ENCODE data around the gene MRPL37.

Gene MRPL37

DNA sequence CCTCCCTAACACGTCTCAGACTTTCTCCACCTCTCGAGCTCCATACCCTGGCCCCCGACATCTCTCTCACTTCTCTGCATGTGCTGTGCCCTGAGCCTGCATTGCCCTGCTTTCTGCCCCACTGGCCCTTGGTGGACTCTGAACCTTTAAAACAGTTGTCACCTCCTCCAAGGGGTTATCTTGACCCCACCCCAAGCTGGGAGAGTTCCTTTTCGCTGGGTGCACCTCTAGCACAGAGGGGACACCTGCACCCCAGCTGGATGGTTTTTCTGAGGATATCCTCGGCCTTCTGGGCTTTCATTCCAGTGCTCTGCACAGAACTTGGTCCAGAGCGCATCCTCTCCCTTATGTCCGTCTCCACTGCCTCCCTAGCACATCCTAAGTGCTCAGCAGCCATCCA is 43.0 kb upstream of the MRPL37 start:
- H3K4me3 Mint-ChIP-seq = no peak overlapping the region
- H3K36me3 Mint-ChIP-seq (ENCODE audit: low read depth) = no peaks in the 10 kb centered on the region
- H3K4me1 Mint-ChIP-seq = peaks cover 22% of the 10 kb centered on the region
- H3K9me3 Mint-ChIP-seq = no peaks in the 10 kb centered on the region
- peaks cover 11% of the 10 kb centered on the region for H3K27me3 Mint-ChIP-seq (ENCODE audit: low read depth, poor library complexity)
- no peak overlapping the region for H3K27ac Mint-ChIP-seq
- no peak for DNase-seq
- TF ChIP-seq, protein P1, sequence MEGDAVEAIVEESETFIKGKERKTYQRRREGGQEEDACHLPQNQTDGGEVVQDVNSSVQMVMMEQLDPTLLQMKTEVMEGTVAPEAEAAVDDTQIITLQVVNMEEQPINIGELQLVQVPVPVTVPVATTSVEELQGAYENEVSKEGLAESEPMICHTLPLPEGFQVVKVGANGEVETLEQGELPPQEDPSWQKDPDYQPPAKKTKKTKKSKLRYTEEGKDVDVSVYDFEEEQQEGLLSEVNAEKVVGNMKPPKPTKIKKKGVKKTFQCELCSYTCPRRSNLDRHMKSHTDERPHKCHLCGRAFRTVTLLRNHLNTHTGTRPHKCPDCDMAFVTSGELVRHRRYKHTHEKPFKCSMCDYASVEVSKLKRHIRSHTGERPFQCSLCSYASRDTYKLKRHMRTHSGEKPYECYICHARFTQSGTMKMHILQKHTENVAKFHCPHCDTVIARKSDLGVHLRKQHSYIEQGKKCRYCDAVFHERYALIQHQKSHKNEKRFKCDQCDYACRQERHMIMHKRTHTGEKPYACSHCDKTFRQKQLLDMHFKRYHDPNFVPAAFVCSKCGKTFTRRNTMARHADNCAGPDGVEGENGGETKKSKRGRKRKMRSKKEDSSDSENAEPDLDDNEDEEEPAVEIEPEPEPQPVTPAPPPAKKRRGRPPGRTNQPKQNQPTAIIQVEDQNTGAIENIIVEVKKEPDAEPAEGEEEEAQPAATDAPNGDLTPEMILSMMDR (IDR thresholded peaks at IDR 0.05) = no peak

DNA sequence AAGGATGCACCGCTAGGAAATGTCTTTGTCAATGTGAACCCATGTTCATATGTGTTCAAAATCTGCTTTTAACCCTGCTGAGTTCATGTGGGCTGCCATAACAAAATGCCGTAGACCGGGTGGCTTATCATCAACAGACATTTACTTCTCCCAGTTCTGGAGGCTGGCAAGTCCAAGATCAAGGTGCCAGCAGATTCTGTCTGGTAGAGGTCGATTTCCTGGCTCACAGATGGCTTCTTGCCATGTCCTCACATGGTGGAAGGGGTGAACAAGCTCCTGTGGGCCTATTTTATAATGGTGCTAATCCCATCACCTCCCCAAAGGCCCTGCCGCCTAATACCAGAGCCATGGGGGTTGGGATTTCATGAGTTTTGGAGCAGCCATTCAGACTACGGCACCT is 42.6 kb upstream of the MRPL37 start:
- H3K4me3 Mint-ChIP-seq = no peak overlapping the region
- DNase-seq = no peak
- no peaks in the 10 kb centered on the region for H3K36me3 Mint-ChIP-seq (ENCODE audit: low read depth)
- peaks cover 22% of the 10 kb centered on the region for H3K4me1 Mint-ChIP-seq
- peaks cover 11% of the 10 kb centered on the region for H3K27me3 Mint-ChIP-seq (ENCODE audit: low read depth, poor library complexity)
- no peaks in the 10 kb centered on the region for H3K9me3 Mint-ChIP-seq
- no peak overlapping the region for H3K27ac Mint-ChIP-seq
- TF ChIP-seq, protein P1 (IDR thresholded peaks at IDR 0.05) = no peak

DNA sequence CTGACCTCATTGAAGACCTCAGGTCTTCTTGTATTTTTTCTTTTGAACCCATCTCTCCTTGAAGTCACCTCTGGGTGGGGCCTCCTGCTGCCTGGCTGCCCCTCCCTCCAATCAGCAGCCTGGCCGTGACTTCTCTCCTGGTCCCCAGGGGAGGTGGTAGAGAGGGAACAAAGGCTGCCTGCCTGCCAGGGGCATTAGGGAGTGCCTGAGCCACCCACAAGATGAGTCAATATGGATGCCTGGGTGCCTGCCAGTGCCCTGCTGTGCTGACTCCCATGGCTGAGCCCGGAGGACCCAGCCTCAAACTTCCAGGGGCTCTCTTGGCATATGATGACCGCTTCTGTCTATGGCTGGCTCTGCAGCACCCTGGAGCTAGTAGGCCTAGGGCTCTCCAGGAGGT is 41.9 kb upstream of the MRPL37 start:
- no peak overlapping the region for H3K4me3 Mint-ChIP-seq
- peaks cover 17% of the 10 kb centered on the region for H3K4me1 Mint-ChIP-seq
- H3K36me3 Mint-ChIP-seq (ENCODE audit: low read depth) = no peaks in the 10 kb centered on the region
- H3K27me3 Mint-ChIP-seq (ENCODE audit: low read depth, poor library complexity) = peaks cover 11% of the 10 kb centered on the region
- DNase-seq = no peak
- TF ChIP-seq, protein P1 (IDR thresholded peaks at IDR 0.05) = no peak
- H3K27ac Mint-ChIP-seq = no peak overlapping the region
- no peaks in the 10 kb centered on the region for H3K9me3 Mint-ChIP-seq

DNA sequence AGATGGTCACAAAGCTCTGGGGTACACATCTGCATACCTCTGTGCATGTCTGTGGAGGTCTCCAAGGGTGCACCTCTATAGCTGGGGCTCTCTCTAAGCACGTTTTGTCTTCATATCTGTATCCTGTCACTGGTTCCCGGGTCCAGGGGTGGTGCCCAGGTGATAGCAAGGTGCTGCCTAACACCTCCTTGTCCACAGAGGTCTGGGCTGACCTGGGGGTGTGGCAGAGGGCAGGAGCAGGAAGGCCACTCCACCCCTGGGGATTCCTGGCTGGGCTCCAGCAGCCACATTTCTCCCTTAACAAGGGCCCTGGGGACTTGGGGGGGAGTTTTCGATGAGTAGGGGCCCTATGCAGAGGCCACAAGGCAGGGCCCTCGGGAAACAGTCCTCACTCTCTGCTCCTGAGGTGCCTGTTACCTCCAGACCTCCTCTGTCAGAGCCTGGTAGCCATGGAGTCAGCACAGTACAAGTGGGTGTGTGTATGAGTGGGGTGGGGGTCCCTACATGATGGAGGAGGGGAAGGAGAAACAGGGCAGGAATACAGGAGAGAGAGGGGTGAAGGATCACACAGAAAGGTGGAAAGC is 40.1 kb upstream of the MRPL37 start:
- Mint-ChIP-seq H3K4me3 (no peak overlapping the region), H3K27me3 (ENCODE audit: low read depth, poor library complexity) (peaks cover 9% of the 10 kb centered on the region), H3K9me3 (no peaks in the 10 kb centered on the region), H3K27ac (no peak overlapping the region), H3K36me3 (ENCODE audit: low read depth) (no peaks in the 10 kb centered on the region), H3K4me1 (peaks cover 5% of the 10 kb centered on the region)
- TF ChIP-seq, protein P1 (IDR thresholded peaks at IDR 0.05) = no peak
- no peak for DNase-seq

DNA sequence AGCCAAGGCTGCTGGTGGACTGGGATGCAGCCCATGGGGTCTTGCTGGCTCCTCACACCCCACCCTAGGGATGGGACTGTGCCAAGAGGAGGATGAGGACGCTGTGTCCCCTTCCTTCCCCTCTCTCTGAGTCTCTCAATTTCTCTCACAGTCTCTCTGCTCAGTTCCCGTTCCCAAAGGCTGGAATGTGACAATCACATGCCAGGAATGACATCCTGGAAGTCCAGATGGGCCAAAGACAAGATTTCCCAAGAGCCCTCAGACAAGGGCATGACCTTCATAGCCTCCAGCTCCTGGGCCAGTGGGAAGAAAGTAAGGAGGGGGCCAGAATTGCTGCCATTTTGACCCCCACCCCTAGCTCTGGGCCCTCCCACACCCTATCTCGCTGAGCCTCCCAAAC is 39.6 kb upstream of the MRPL37 start:
- no peak for DNase-seq
- H3K9me3 Mint-ChIP-seq = no peaks in the 10 kb centered on the region
- H3K27ac Mint-ChIP-seq = no peak overlapping the region
- TF ChIP-seq, protein P1 (IDR thresholded peaks at IDR 0.05) = no peak
- H3K36me3 Mint-ChIP-seq (ENCODE audit: low read depth) = no peaks in the 10 kb centered on the region
- peaks cover 5% of the 10 kb centered on the region for H3K4me1 Mint-ChIP-seq
- peaks cover 7% of the 10 kb centered on the region for H3K27me3 Mint-ChIP-seq (ENCODE audit: low read depth, poor library complexity)
- no peak overlapping the region for H3K4me3 Mint-ChIP-seq

DNA sequence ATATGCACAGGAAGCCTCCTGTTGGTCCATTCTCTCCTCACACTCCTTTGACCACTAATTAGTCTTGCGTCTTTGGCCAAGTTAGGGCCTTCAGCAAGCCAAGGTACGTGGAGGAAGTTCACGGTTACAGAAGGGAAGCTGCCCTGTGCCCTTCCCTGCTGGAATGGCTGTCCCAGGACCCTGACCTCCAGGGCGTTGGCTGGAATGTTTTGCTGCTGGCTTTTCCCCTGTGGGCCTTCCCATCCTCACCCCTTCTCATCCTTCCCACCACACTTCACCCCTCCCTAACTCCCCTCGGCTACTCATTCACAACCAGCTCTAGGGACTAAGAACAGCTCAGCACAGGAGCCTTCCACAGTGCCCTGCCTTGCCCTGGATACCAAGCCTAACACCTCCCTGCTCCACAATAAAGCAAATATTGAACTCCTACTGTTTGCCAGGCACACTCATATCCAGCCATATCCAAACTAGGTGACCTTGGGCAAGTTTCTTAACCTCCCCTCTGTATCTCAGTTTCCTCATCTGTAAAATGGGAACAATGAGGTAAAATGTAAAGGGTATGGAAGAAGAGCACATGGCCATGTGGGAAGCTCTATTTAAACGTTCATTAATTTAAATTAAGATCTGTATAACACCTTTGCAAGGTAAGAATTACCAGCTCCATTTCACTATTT is 38.3 kb upstream of the MRPL37 start:
- no peak overlapping the region for H3K27ac Mint-ChIP-seq
- H3K9me3 Mint-ChIP-seq = no peaks in the 10 kb centered on the region
- H3K4me1 Mint-ChIP-seq = peaks cover 5% of the 10 kb centered on the region
- peaks cover 10% of the 10 kb centered on the region for H3K27me3 Mint-ChIP-seq (ENCODE audit: low read depth, poor library complexity)
- H3K36me3 Mint-ChIP-seq (ENCODE audit: low read depth) = no peaks in the 10 kb centered on the region
- no peak for DNase-seq
- no peak overlapping the region for H3K4me3 Mint-ChIP-seq
- TF ChIP-seq, protein P1 (IDR thresholded peaks at IDR 0.05) = no peak

Measured in nephron progenitor cell (in vitro differentiated cells).